Superior temporal gyrus (tissue), 1 donor: ENCODE measurements around the gene MYCN.

Experiments
- DNase-seq: peaks from one replicate; pipeline ENCODE4 v3.0.0-alpha.2; 2016; ENCODE audit errors: extremely low spot score

The MYCN gene

DNA sequence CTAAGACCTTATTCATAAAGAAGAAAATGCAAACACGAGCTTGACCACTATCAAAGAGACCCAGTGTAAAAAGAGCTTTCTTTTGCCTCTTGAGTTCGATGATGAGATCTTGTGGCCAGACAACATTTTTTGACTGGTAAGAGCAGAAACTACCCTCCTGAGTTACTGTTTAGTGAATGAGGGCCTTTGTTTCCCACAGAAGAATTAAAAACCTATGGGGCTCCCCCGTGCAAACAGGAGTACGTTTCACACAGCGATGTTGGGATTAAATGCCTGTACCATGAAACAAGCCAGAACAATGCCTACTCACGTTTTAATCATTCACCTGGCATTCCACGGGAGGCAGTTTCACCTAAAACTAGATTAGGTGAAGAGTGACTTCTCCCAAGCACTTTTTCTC is 36.0 kb downstream of the MYCN start:
- DNase-seq = no peak

DNA sequence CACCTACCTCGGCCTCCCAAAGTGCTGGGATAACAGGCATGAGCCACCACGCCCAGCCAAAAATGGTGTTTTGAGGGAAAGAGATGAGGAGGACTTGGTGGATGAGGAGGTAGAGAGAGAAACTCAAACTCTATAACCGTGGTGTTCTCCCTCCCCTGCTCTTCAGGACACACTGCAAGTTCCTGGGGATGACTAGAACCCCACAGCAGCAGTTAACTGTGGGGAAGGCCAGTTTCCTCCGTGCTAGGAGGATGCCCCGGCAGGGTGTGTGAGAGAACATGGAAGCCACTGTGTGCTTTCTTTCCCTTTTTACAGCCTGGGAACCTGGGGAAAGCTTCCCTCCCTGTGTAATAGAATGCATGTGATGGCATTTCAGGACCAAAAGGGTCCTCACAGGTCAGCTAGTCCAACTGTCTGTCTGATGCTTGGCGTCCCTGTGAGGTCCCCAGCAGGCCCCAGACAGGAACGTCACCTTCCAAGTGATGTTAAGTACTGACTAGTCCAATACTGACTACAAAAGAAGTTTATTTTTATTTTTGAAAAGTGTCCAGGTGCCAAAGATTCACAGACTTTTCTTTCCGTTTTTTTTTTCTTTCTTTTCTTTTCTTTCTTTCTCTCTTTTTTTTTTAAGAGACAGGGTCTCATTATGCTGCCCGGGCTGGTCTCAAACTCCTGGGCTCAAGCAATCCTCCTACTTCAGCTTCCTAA is 38.9 kb downstream of the MYCN start:
- no peak for DNase-seq

DNA sequence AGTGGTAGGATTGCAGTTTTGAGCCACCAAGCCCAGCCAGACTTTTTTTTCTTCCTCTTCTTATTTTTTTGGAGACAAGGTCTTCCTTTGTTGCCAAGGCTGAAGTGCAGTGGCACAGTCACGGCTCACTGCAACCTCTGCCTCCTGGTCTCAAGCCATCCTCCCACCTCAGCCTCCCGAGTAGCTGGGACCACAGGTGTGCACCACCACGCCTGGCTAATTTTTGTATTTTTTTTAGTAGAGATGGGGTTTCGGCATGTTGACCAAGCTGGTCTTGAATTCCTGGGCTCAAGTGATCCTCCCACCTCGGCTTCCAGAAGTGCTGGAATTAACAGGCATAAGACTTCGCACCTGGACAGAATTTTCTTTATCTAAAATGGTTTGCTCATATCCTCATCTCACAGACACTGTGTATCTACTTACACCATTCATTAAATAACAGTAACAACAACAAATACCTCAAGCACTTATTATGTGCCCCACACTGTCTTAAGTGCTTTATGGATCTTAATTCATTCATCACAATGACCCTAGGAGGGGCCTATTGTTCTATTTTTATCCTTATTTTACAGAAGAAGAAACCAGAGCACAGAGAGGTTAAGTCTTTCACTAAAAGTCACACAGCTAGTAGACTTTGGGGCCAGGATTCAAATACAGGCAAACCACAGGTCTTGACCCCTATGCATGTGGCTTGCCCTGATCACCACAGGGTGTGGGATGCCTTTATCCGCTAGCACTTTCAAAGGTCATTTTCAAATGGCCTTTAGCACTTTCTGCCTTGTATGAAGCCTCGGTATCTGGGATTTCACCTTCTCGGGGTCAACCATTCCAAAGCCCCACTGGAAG is 39.6 kb downstream of the MYCN start:
- DNase-seq = no peak

DNA sequence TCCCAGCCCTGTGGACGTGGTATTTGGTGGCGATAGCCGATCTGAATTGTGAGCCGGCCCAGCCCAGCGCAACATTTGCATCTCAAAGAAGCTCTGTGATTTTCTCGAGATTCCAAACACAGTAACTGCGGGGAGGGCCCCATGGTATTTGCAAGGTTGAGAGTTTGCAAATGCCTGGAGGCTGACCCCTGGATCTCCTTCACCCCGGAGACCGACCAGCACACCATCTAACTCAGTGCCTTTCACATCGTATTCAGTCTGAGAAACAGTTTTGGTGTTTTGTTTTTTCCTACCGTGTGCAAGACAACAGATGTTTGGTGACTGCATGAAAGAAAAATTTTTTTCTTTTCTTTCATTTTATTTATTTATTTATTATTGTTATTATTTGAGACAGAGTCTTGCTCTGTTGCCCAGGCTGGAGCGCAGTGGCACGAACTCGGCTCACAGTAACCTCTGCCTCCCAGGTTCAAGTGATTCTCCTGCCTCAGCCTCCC is 40.3 kb downstream of the MYCN start:
- no peak for DNase-seq

DNA sequence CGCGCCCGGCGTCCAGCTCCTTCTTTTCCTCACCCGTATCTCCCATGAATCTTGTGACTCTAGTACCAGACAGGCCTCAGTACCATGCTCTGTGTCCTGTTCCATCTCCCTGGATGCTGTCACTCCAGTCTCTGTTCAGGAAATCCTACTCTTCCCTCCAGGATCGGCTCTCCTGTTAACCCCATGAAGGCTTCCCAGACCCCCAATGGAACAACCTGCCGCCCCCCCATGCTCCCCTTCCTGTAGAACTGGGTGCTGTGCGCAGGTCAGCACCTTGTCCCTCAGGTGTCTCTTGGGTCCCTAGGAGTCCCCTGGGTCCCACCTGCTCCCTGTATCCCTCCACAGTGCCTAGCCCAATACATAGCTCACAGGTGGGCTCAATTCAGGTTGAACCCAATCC is 41.3 kb downstream of the MYCN start:
- DNase-seq = no peak

DNA sequence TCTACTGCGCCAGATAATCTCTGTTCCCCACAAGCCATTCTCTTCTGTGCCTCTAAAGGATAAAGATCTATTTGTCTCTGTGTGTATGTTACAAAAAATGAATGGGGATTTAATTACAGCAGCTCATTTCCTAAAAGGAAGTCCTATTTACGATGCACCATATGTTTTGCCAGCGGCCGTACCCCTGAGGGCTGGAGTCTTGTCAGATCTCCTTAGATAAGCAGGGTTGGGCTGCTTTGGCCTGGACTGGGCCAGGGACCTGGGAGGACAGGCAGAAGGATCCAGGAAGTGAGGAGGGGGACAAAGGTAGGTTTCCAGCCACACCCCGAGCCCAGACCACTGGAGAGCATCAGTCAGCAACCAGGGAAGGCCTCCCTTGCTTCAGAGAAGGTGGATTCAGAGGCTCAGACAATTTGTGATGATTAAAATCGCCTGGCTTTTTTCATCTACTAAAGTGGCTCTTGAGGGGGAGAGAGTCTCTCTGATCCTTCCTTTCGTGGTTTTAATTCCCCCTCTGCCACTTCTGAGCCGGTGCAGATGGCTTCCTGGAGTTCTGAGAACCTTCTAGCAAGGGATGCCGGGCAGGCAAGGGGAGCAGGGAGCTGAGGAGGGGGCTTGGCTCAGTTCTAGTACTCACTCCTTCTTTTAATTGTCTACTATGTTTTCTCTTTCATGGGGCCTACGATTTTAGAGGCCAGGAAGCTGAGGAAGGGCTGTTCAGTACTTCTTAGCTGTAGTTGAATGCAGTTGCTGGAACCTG is 42.1 kb downstream of the MYCN start:
- DNase-seq = no peak

DNA sequence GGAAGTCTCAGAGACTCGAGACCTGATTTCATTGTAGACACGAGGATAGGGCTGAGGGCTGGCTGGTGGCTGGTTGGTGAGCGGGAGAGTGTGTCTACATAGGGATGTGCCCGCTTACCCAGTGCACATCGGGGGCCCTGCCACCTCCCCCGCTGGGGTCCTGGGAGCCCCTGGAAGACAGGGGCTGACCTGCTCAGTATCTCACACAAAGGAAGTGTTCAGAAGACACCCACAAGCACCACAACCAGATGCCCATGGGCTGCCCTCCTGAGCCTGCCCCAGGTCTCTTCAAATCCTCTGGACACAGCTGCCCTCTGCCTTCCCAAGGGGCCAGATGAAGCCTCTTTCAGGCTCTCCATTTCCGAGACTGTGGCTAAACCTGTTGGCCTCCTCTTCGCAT is 43.1 kb downstream of the MYCN start:
- DNase-seq = no peak

DNA sequence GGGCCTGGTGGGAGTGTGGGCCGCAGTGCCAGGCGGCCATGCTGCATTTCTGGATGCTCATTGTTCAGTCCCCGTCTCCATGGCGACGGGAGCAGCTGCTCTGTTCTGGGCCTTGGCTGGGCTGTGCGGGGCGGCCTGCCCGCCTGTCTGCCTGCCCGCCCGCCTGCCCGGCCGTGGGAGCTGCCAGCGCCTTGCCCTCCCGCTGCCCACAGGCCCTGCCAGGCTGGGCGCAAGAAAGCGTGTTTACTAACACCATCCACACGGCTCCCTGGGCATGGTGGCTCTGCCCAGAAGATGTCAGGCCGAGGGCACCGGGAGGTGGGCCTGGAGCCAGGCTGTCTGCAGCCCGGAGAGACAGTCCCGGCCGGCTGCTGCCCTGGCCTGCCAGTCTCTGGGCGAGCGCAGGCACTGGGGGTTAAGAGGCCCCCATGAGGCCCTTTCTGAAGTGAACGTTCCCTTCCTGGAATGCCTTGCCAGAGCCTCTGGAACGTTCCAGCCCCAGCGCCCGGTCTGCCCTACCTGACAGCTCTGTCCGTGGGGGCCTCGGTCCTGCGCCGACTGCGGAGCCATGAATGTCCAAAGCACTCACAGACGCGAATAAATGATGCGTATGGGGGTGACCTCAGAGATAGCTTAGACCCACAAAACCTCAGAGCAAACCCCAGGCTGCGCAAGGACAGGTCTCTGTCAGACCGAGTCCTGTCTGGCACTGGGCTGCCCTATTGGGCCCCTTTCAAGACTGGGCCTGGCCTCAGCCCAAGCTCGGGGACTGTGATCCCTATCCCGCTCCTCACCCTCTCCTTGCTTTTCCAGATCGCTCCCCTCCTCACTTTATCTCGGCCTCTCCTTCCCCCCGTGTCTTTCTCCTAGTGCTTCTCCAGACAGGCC is 44.3 kb downstream of the MYCN start:
- DNase-seq = peak; percentile 93

DNA sequence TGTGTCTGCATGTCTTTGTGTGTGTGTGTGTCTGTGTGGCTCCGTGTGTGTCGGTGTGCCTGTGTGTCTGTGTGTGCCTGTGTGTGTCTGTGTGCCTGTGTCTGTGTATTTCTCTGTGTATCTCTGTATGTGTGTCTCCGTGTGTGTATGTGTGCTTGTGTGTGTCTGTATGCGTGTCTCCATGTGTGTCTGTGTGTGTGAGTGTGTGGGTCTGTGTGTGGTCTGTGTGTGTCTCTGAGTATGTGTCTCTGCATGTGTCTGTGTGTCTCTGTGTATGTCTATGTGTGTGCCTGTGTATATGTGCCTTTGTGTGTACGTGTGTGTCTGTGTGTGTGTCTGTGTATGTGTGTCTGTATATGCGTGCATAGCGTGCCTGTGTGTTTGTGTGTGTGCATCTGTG is 45.2 kb downstream of the MYCN start:
- no peak for DNase-seq

DNA sequence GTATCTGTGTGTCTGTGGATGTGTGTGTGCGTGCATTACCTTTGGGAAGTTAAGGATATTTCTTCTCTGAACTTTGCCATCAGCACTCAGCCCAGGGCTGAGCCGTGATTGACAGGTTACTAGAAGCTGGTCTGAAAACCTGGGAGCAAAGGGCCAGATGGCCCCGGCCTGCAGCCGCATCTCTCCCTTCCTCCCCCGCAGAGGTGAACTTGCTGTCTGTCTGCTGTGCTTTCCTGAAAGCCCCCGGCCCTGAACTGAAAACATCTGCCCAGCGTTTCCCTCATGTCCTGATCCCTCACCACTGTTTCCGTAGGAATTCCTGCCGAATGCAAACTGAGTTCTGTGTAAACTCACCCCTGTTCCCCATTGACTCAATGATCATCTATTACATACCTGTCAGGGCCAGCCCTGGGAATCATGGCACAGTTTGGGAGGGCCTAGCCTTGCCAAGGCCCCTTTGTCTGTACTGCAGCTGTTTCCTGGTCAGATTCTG is 45.8 kb downstream of the MYCN start:
- DNase-seq = no peak

DNA sequence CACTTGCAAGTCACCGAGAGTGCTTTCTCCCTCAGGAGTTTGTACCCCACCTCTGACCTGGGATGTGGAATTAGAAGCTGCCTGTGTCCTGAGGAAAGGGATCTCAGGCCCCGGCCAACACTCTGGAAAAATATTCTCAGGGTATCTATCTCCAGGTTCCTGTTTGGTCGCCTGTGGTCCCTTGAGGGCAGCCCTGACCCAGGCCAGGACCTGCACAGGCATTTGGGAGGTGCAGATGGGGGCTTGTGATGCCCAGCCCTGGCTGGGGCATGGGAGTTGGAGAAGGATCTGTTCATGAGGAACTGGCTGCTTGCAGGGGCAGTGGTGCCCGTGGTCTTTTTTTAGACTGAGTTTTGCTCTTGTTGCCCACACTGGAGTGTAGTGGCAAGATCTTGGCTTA is 46.3 kb downstream of the MYCN start:
- no peak for DNase-seq

DNA sequence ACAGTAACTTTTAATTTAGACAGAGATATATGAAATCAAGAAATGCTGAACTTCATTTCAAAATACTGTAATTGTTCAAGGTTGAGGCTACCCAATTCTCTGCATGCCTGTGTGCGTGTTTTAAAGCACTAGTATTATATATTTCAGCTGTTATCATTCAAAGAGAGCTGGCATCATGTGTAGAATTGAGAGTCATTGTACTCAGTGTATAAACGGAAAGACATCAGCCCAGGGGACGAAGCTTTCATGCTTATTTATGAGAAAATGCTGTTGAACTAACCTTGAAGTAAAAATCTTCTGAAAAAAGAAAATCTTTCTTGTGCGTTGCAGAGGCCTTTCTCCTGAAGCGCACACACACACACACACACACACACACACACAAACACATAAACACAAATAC is 48.4 kb downstream of the MYCN start:
- DNase-seq = no peak

DNA sequence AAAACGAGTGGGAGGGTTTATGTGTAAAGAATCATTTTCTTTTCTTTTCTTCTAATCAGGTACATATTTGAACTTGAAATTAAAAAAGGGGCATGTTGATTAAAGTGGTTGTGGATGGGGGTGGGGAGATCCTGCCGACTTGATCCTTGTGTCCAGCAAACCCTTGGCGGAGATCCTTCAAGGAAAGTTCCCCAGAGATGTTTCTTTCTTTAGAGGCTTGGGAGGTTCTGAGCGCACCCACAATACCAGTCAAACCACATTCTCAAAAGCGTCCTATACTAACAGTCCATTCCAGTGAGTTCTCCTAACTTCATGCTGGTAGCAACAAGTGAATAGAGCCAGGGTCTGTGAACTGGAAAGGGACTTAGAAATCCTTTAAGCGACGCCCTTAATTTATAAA is 49.2 kb downstream of the MYCN start:
- no peak for DNase-seq

DNA sequence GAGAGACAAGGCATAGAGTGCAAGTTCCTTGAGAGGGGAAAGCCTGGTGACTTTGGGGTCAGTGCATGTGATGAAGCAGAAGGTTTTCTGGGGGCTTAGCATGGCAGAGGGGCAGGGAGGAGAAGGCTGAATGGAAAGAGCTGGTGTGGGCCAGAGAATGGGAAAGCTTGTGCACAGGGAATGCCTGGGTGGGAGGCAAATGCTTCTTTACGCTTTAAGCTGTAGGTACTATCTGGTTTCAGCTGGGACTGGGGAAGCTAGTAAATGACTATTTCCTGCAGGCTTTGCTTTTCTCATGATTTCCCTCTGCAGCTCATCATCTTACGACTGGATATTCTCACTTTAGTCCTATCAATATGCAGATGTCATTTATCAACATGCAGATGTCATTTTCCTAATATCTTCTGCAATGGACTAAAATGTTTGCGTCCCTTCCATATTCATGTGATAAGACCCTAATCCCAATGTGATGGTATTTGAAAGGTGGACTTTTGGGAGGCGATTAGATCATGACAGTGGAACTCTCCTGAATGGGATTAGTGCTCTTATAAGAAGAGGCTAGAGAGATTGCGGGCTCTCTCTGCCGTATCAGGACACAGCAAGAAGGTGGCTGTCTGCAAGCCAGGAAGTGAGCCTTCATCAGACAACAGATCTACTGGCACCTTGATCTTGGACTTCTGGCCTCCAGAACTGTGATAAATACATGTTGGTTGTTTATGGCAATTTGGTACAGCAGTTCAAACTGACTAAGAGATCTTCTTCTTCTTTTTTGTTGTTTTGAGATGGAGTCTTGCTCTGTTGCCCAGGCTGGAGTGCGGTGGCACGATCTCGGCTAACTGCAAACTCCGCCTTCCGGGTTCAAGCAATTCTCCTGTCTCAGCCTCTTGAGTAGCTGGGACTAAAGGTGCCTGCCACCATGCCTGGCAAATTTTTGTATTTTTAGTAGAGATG is 50.1 kb downstream of the MYCN start:
- DNase-seq = no peak

DNA sequence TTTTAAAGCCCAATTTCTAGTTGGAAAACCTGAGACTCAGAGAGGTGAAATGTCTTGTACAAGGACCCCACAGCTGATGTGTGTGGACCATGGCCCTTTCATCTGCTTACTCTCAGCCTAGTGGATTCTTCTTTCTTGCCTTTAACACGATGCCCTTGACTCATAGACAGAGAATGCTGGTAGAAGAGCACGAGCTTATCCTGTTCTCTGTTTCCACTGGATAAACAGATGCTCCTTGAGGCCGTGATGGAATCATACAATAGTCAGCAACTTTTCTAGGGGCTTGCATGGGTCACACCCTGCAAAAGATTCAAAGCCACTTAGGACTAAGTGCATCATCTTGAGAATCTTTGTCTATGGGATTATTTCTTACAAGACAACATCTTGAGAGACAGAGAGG is 50.9 kb downstream of the MYCN start:
- DNase-seq = no peak

DNA sequence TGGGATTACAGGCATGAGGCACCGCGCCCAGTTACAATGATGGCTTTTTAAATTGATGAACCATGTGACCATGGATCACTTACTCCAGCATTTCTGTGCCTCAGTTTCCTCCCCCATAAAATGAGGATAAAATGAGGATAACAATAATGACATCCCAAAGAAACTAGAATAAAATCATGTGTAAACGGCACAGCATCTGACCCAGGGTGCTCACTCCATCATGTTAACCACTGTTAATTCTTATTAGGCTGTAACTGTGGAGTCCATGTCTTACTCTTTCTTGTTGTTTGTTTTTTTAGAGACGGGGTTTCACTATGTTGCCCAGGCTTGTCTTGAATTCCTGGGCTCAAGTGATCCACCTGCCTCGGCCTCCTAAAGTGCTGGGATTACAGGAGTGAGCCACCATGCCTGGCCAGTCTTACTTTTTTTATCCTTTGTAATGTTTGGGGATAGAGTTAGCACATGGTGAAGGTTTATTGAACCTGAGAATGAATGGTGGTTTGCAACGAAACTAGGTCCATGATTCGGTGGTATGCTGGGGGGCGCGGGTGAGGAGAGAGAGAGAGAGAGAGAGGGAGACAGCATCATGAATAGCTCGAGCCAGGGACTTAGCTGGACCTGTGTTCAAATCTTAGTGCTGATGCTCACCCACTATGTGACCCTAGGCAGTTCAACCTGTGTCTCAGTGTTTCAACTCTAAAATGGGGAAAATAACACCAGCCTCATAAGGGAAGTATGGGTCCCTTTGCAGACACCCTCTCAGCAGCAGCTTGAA is 52.3 kb downstream of the MYCN start:
- DNase-seq = no peak

DNA sequence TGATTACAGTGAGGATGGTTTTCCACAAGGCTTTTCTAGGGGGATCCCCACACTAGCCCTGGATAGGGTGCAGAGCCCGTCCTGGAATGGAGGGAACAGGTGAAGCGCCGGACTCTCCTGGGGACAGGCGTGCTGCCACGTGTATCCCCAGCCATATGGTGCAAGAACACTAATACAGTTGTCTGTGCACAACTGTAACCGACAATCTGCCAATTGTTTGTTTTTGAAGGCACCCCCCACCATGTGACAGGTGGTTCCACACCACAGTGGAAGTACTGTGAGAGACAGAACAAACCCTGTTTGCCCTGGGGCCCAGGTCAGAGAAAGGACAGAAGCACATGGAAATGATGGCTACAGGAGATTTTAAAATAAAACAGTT is 52.9 kb downstream of the MYCN start:
- no peak for DNase-seq

DNA sequence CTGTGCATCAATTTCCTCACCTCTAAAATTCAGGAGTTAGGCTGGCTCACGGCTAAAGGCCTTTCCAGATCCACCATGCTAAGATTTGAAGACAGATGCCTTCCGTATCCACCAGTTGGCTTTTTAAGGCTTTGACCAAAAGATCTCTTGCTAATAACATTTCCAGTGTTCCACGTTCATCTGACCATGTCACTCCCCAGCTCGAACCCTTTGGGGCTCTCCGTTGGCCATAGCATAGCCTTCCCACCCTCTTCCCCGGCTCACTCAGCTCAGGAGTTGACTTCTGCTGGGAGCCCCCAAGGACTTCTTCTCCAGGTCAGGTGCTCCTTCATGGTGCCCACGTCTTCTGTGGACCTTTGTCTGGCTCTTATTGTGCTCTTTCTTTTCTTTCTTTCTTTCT is 53.3 kb downstream of the MYCN start:
- DNase-seq = no peak

DNA sequence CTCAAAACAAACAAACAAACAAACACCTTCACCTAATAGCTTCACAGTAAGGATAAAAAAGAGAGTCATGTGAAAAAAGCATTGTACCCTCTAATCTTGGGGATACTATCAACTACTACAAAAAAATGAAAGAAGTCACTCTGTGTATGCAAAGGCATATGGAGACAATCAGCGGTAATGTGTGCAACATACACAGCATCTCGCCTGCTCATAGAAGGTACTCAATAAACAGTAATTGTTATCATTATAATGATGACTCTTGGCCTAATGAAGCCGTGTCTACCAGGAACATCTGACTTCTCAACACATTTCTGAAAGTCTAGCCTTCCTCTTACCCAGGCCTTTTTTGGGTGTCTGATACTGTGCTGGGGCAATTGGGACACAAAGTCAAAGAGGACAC is 55.3 kb downstream of the MYCN start:
- no peak for DNase-seq
